NB4 (cell line): ENCODE results near the gene CBR3.

Experiments used
- MYC ChIP-seq: IDR thresholded peaks from 2 replicates; pipeline ENCODE4 v1.6.1; 2011; ENCODE audit warnings: low read depth, low read length
- POLR2A ChIP-seq: IDR thresholded peaks from 2 replicates; pipeline ENCODE4 v1.6.1; 2011; ENCODE audit warnings: mild to moderate bottlenecking; ENCODE audit not compliant: insufficient read length; ENCODE audit errors: extremely low read depth
- TF ChIP-seq, protein P1 (sequence below): IDR thresholded peaks from one replicate; pipeline ENCODE4 v1.5.1; 2012; ENCODE audit warnings: low read depth, low read length

DNA sequence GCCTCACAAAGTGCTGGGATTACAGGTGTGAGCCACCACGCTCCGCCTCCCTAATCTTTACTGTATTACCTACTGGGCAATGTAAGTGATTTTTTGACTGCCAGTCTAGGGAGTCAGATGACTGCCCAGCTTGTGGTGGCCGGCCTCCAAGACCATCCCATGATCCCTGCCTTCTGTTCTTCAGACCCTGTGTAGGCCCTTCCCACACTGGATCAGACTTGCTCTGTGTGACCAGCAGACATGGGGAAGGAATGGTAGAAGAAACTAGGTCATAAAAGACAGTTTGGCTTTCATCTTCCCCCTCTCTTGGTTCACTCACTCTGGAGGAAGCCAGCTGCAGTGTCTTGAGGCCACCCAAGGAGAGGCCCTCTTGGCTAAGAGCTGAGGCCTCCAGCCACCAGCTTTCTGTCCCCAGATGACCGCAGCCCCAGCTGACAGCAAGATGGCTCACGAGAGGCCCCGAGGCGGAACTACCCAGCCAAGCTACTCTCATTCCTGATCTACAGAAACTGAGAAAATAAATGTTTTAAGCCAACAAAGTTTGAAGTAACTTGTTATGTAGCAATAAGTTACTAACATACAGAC, 14.5 kb upstream of the CBR3 start:
- TF ChIP-seq POLR2A (no peak), MYC (no peak)
- TF ChIP-seq, protein P1, sequence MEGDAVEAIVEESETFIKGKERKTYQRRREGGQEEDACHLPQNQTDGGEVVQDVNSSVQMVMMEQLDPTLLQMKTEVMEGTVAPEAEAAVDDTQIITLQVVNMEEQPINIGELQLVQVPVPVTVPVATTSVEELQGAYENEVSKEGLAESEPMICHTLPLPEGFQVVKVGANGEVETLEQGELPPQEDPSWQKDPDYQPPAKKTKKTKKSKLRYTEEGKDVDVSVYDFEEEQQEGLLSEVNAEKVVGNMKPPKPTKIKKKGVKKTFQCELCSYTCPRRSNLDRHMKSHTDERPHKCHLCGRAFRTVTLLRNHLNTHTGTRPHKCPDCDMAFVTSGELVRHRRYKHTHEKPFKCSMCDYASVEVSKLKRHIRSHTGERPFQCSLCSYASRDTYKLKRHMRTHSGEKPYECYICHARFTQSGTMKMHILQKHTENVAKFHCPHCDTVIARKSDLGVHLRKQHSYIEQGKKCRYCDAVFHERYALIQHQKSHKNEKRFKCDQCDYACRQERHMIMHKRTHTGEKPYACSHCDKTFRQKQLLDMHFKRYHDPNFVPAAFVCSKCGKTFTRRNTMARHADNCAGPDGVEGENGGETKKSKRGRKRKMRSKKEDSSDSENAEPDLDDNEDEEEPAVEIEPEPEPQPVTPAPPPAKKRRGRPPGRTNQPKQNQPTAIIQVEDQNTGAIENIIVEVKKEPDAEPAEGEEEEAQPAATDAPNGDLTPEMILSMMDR = no peak
